ENCODE results near the gene DPP6.

DPP6 gene

GRCh38 chr7:154783281-154783909 lies 731.2 kb downstream of the DPP6 start:
- peak; percentile 76 for DNase-seq

- no peak for DNase-seq
These were observed 733.7 kb downstream of the DPP6 start for GRCh38 chr7:154785898-154786297.

GRCh38 chr7:154789404-154789803 lies 737.2 kb downstream of the DPP6 start:
- no peak for DNase-seq

- DNase-seq = no peak
These were observed 739.4 kb downstream of the DPP6 start for GRCh38 chr7:154791611-154792010.

GRCh38 chr7:154792436-154793055 lies 740.3 kb downstream of the DPP6 start:
- DNase-seq = no peak

GRCh38 chr7:154794147-154794780 lies 742.1 kb downstream of the DPP6 start:
- peak; percentile 79 for DNase-seq

GRCh38 chr7:154795014-154795413 lies 742.8 kb downstream of the DPP6 start:
- peak; percentile 74 for DNase-seq

- no peak for DNase-seq
These were observed 743.2 kb downstream of the DPP6 start for GRCh38 chr7:154795437-154795836.

GRCh38 chr7:154804449-154804848 lies 752.3 kb downstream of the DPP6 start:
- no peak for DNase-seq

GRCh38 chr7:154812027-154812426 lies 759.8 kb downstream of the DPP6 start:
- no peak for DNase-seq

- no peak for DNase-seq
These were observed 765.2 kb downstream of the DPP6 start for GRCh38 chr7:154817224-154817896.

- DNase-seq = no peak
These were observed 774.8 kb downstream of the DPP6 start for GRCh38 chr7:154827007-154827406.

- DNase-seq = peak; percentile 82
These were observed 780.5 kb downstream of the DPP6 start for GRCh38 chr7:154832557-154833138.

- peak; percentile 64 for DNase-seq
These were observed 783.8 kb downstream of the DPP6 start for GRCh38 chr7:154836021-154836448.

GRCh38 chr7:154837087-154837486 lies 784.9 kb downstream of the DPP6 start:
- DNase-seq = no peak

- no peak for DNase-seq
These were observed 785.4 kb downstream of the DPP6 start for GRCh38 chr7:154837622-154838021.

- DNase-seq = no peak
These were observed 787.9 kb downstream of the DPP6 start for GRCh38 chr7:154840086-154840485.

- no peak for DNase-seq
These were observed 789.6 kb downstream of the DPP6 start for GRCh38 chr7:154841731-154842331.

GRCh38 chr7:154842591-154842990 lies 790.4 kb downstream of the DPP6 start:
- DNase-seq = no peak

- DNase-seq = no peak
These were observed 791.6 kb downstream of the DPP6 start for GRCh38 chr7:154843670-154844237.

GRCh38 chr7:154844499-154844898 lies 792.3 kb downstream of the DPP6 start:
- DNase-seq = no peak

GRCh38 chr7:154844955-154845354 lies 792.8 kb downstream of the DPP6 start:
- DNase-seq = no peak

GRCh38 chr7:154848464-154848863 lies 796.3 kb downstream of the DPP6 start:
- peak; percentile 4 for DNase-seq
